ENCODE results near the gene LSR. TPM values are rescaled to one million over a fixed set of nuclear protein-coding genes. Genes with fewer than 3 reads are reported as not detected.

LSR gene
- total RNA-seq, 1 donor from 2014 or later: 0.83 TPM

- no peak for DNase-seq (ENCODE audit: extremely low spot score, unreplicated experiment)
- H3K4me1 Mint-ChIP-seq (ENCODE audit: unreplicated experiment): no peaks in the 10 kb centered on the region
- H3K9me3 Mint-ChIP-seq (ENCODE audit: unreplicated experiment): no peaks in the 10 kb centered on the region
- H3K4me3 Mint-ChIP-seq (ENCODE audit: unreplicated experiment): no peak overlapping the region
- H3K36me3 Mint-ChIP-seq (ENCODE audit: unreplicated experiment): peaks cover 44% of the 10 kb centered on the region
- no peak for TF ChIP-seq CTCF (IDR thresholded peaks at IDR 0.05)
- H3K27ac Mint-ChIP-seq (ENCODE audit: unreplicated experiment): no peak overlapping the region
- no peaks in the 10 kb centered on the region for H3K27me3 Mint-ChIP-seq (ENCODE audit: unreplicated experiment)
Observed at GRCh38 chr19:35276706-35277281, 28.0 kb downstream of the LSR start.

- H3K9me3 Mint-ChIP-seq (ENCODE audit: unreplicated experiment): no peaks in the 10 kb centered on the region
Observed at GRCh38 chr19:35278578-35279284, 29.9 kb downstream of the LSR start.

GRCh38 chr19:35279374-35279773 is 30.6 kb downstream of the LSR start:
- no peak for DNase-seq (ENCODE audit: extremely low spot score, unreplicated experiment)
- Mint-ChIP-seq H3K4me3 (ENCODE audit: unreplicated experiment) (no peak overlapping the region), H3K27me3 (ENCODE audit: unreplicated experiment) (peaks cover 8% of the 10 kb centered on the region), H3K4me1 (ENCODE audit: unreplicated experiment) (no peaks in the 10 kb centered on the region), H3K9me3 (ENCODE audit: unreplicated experiment) (no peaks in the 10 kb centered on the region), H3K36me3 (ENCODE audit: unreplicated experiment) (peaks cover 28% of the 10 kb centered on the region), H3K27ac (ENCODE audit: unreplicated experiment) (no peak overlapping the region)
- no peak for TF ChIP-seq CTCF (IDR thresholded peaks at IDR 0.05)

More at GRCh38 chr19:35278578-35279284, 29.9 kb downstream of the LSR start:
- peaks cover 8% of the 10 kb centered on the region for H3K27me3 Mint-ChIP-seq (ENCODE audit: unreplicated experiment)
- no peak for TF ChIP-seq CTCF (IDR thresholded peaks at IDR 0.05)
- H3K4me1 Mint-ChIP-seq (ENCODE audit: unreplicated experiment): no peaks in the 10 kb centered on the region
- no peak for DNase-seq (ENCODE audit: extremely low spot score, unreplicated experiment)
- no peak overlapping the region for H3K27ac Mint-ChIP-seq (ENCODE audit: unreplicated experiment)
- H3K4me3 Mint-ChIP-seq (ENCODE audit: unreplicated experiment): no peak overlapping the region
- H3K36me3 Mint-ChIP-seq (ENCODE audit: unreplicated experiment): peaks cover 35% of the 10 kb centered on the region

GRCh38 chr19:35279985-35280821 is 31.4 kb downstream of the LSR start:
- no peaks in the 10 kb centered on the region for H3K4me1 Mint-ChIP-seq (ENCODE audit: unreplicated experiment)
- DNase-seq (ENCODE audit: extremely low spot score, unreplicated experiment): no peak
- H3K27ac Mint-ChIP-seq (ENCODE audit: unreplicated experiment): no peak overlapping the region
- no peak for TF ChIP-seq CTCF (IDR thresholded peaks at IDR 0.05)
- peaks cover 12% of the 10 kb centered on the region for H3K27me3 Mint-ChIP-seq (ENCODE audit: unreplicated experiment)
- no peak overlapping the region for H3K4me3 Mint-ChIP-seq (ENCODE audit: unreplicated experiment)
- peaks cover 26% of the 10 kb centered on the region for H3K36me3 Mint-ChIP-seq (ENCODE audit: unreplicated experiment)
- no peaks in the 10 kb centered on the region for H3K9me3 Mint-ChIP-seq (ENCODE audit: unreplicated experiment)

- Mint-ChIP-seq H3K9me3 (ENCODE audit: unreplicated experiment) (no peaks in the 10 kb centered on the region), H3K27ac (ENCODE audit: unreplicated experiment) (no peak overlapping the region), H3K4me1 (ENCODE audit: unreplicated experiment) (no peaks in the 10 kb centered on the region), H3K36me3 (ENCODE audit: unreplicated experiment) (peaks cover 17% of the 10 kb centered on the region), H3K4me3 (ENCODE audit: unreplicated experiment) (no peak overlapping the region), H3K27me3 (ENCODE audit: unreplicated experiment) (peaks cover 14% of the 10 kb centered on the region)
- no peak for DNase-seq (ENCODE audit: extremely low spot score, unreplicated experiment)
- TF ChIP-seq CTCF (IDR thresholded peaks at IDR 0.05): no peak
Observed at GRCh38 chr19:35281303-35281702, 32.5 kb downstream of the LSR start.
